Measurements from ENCODE around the gene NR1H4.
A peak's percentile ranks its signal among the peaks of the same experiment; 100 is the strongest.
"Not testable (repeated sequence)": the region's sequence is repeated elsewhere in the genome, so short reads cannot be mapped to it uniquely, and the experiment has no call there.

The NR1H4 gene

DNA sequence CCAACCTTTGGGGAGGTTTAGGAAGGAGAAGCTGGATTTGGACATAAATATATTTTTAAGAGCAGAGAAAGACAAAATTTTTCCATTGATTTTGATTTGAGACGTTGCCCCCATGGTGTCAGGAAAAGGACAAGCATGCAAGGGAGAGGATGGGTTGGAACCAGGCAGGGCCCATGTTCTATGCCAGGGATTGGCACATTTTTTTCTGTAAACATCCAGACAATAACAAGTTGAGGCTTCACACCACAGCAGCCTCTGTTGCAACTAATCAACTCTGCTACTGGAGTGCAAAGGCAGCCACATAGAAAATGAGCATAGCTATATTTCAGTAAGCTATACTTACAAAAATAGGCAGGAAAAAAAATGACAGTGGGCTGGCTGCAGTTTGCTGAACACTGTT is 44.7 kb downstream of the NR1H4 start:
- no peak for DNase-seq

DNA sequence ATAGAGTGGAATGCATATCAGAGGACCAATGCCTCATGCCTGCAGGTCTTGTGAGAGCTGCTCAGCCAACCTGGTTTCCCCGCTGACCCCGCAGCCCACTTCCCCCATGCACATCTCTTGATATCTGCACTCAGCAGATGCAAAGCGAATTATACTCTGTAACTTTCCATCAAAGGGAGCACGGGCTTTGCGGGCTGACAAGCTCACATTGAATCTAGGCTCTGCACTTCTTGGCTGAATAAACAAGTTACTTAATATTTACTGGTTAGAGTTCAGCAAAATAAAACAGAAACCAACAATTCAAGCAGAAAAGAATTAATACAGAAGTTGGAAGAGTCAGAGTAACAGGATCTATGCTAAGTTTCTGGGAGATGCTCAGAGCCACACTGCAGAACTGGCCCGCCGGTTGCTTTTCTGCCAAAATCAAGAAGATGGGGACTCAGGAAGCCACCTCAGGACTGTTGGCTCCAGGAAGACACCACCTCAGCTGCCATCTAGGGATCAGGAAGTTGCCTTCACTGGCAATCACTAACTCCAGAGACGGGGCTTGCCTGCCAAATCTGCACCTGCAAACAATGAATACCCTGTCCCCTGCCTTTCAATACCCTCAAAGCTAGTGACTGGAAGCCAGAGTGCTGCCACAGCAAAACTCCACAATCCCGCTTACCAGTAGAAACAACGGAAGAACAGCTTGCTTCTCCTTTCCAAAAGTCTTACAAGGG is 46.5 kb downstream of the NR1H4 start:
- no peak for DNase-seq

DNA sequence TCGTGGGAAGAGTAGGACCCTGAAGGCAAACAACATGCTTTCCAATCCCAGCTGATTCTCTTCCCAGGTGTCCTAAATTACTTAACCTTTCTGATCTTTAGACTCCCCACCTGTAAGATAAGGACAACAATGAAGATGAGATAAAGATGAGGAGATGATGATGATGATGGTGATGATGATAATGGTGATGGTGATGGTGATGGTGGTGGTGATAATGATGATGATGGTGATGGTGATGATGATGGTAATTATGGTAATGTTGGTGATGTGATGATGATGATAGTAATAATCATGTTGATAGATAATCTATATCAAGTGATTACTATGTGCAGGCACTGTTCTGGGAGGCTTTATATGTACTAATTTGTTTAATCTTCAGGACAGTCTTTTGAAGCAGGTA is 48.3 kb downstream of the NR1H4 start:
- no peak for DNase-seq

DNA sequence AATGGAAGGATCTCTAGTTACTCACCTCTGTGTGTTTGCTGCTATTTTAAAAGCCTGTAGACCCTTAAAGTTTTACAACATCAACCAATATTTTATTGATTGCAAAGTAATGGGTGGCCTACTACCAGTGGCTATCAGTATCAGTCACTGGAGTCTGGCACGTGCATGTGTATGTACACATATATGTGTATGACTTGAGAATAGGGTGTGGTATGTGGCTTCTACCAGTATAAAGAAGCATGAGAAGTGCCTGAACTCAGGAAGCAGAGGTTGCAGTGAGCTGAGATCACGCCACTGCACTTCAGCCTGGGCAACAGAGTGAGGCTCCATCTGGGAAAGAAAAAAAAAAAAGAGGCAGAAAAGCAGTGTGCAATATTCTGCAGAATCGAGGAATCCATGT is 54.4 kb downstream of the NR1H4 start:
- DNase-seq = no peak

DNA sequence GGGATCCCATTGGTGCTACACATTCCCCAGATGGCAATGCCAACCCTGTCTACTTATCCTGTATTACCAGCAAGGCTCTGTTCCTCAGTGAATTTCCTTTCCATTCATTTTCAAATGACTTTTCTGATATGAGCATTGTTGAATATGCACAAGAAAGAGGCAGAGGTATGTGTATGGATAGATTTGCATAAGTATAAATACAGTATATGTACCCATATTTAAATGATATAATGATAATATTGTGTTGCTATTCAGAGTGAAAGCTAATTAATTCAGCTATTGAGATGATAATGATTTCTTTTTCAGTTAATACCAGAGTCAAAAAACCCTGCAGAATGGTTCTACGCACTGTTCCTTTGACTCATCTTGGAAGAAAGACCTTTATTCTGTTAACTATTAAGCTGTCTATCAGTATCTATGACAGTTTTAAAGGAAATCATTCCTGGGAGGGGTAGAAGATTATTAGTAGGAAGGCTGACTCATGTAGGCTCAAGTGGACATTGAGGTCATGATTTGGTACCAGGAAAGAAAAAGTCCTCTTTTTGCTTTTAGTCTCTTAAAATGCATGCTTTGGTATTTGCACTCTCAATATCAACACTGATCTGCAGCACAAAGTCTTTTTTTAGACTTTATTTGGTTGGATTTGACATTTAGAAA is 54.9 kb downstream of the NR1H4 start:
- DNase-seq = peak; percentile 64

- DNase-seq = no peak
Observed at GRCh38 chr12:100529756-100530350, 56.2 kb downstream of the NR1H4 start.

GRCh38 chr12:100533376-100533775 is 59.7 kb downstream of the NR1H4 start:
- DNase-seq = no peak

DNA sequence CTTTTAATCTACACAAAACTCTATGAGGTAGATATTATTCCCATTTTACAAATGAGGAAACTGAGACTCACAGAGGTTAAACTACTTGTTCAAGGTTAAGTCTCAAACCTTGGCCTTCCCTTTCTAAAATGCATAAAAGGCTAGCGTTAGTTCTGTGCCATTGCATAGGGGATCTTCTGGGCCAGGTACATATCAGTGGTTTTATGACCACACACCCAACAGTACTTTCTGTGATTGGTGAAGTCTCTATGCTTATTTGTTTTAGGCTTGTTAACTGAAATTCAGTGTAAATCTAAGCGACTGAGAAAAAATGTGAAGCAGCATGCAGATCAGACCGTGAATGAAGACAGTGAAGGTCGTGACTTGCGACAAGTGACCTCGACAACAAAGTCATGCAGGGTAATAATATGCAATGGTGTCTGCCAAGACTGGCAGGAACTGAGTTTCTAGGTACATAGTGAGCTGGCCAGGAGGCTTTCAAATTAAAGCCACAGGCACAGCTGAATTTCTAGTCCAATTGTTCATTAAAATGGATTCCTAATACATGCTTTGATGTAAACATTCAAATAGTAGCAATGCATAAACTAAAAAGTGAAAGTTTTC is 61.1 kb downstream of the NR1H4 start:
- no peak for DNase-seq

- peak; percentile 39 for DNase-seq
Observed at GRCh38 chr12:100539202-100539601, 65.5 kb downstream of the NR1H4 start.

- no peak for DNase-seq
Observed at GRCh38 chr12:100544165-100544564, 70.5 kb downstream of the NR1H4 start.

GRCh38 chr12:100545092-100545491 is 71.4 kb downstream of the NR1H4 start:
- DNase-seq = peak; percentile 17

GRCh38 chr12:100553936-100554335 is 80.3 kb downstream of the NR1H4 start:
- DNase-seq = peak; percentile 35

- DNase-seq = peak; percentile 95
Observed at GRCh38 chr12:100554608-100555077, 81.0 kb downstream of the NR1H4 start.

GRCh38 chr12:100555722-100556121 is 82.1 kb downstream of the NR1H4 start:
- DNase-seq = no peak

- DNase-seq = no peak
Observed at GRCh38 chr12:100557357-100557756, 83.7 kb downstream of the NR1H4 start.

GRCh38 chr12:100559261-100559660 is 85.6 kb downstream of the NR1H4 start:
- DNase-seq = not testable (repeated sequence)

GRCh38 chr12:100564090-100564489 is 90.4 kb downstream of the NR1H4 start:
- DNase-seq = no peak

- no peak for DNase-seq
Observed at GRCh38 chr12:100564905-100565467, 91.3 kb downstream of the NR1H4 start.

DNA sequence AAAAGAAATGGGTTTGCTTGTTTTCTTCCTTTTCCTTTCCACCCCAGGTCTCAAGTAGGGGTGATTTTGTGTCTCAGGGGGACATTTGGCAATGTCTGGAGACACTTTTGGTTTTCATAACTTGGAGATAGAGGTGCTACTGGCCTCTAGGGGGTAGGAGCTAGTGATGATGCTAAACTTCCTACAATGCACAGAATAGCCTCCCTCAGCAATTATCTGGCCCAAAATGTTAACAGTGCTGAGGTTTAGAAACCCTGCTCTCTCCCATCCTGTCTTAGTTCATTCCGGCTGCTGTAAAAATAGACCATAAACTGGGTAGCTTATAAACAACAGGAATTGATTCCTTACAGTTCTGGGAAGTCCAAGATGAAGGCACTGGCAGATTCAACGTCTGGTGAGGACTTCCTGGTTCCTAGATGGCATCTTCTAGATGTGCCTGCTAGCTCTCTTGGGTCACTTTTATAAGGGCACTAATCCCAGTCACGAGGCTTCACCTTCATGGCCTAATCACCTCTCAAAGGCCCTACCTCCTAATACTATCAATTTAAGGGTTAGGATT is 92.4 kb downstream of the NR1H4 start:
- DNase-seq = no peak

- DNase-seq = no peak
Observed at GRCh38 chr12:100566887-100567637, 93.4 kb downstream of the NR1H4 start.

- DNase-seq = no peak
Observed at GRCh38 chr12:100567945-100568344, 94.3 kb downstream of the NR1H4 start.

GRCh38 chr12:100572184-100572583 is 98.5 kb downstream of the NR1H4 start:
- DNase-seq = no peak
